Suprapubic skin (tissue), 4 donors: ENCODE data around the gene SIPA1L3. TPM values are rescaled to one million over a fixed set of nuclear protein-coding genes. Genes with fewer than 3 reads are reported as not detected.

Experiments used
- DNase-seq, 2 donors: peaks; one replicate each; pipeline ENCODE4 v3.0.0-alpha.2; 2019; ENCODE audit warnings: low spot score in 2 of 2
- H3K27ac ChIP-seq: fragments of 200-600 bp; sonication (generic); one replicate; pipeline ENCODE4 v1.5.1; 2019
- H3K27me3 ChIP-seq: fragments of 200-600 bp; sonication (generic); one replicate; pipeline ENCODE4 v1.5.1; 2019
- H3K36me3 ChIP-seq: fragments of 200-600 bp; sonication (generic); one replicate; pipeline ENCODE4 v1.5.1; 2019
- H3K4me1 ChIP-seq: fragments of 200-600 bp; sonication (generic); one replicate; pipeline ENCODE4 v1.5.1; 2019
- H3K4me3 ChIP-seq: fragments of 200-600 bp; sonication (generic); one replicate; pipeline ENCODE4 v1.5.1; 2019; ENCODE audit warnings: mild to moderate bottlenecking
- H3K9me3 ChIP-seq: fragments of 200-600 bp; sonication (generic); one replicate; pipeline ENCODE4 v1.5.1; 2019
- EP300 ChIP-seq: sonication (generic); formaldehyde crosslinking; IDR thresholded peaks from one replicate; pipeline ENCODE4 v1.6.1; 2017; ENCODE audit warnings: antibody characterized with exemption
- POLR2A ChIP-seq, 2 donors: fragments of 450-650 bp; IDR thresholded peaks; one replicate each; pipeline ENCODE4 v1.6.1; 2017; ENCODE audit warnings: antibody characterized with exemption in 2 of 2, mild to moderate bottlenecking in 2 of 2, moderate library complexity in 2 of 2
- POLR2AphosphoS5 ChIP-seq, 3 donors: sonication (generic); formaldehyde crosslinking; IDR thresholded peaks; one replicate each; pipeline ENCODE4 v1.6.1; 2017; ENCODE audit warnings: antibody characterized with exemption in 3 of 3
- WGBS: methylation state at CpG from one replicate; pipeline ENCODE4 v1.1.5; 2018; 5-methylcytosine and 5-hydroxymethylcytosine counted together
- total RNA-seq, 4 donors: library from RNA; depleted of rRNA; stranded (reverse); fragments of >200 nt; gene quantifications; one replicate each; pipeline ENCODE4 v1.1.0, GENCODE V29; 2016
- TF ChIP-seq, protein P1 (sequence below), 2 donors: fragments of 200-600 bp in 1 of 2; fragments of 450-650 bp in 1 of 2; sonication (generic) in 1 of 2; IDR thresholded peaks; one replicate each; pipeline ENCODE4 v1.5.1; 2016 to 2019; ENCODE audit warnings: antibody characterized with exemption in 2 of 2, mild to moderate bottlenecking in 1 of 2, moderate library complexity in 1 of 2

The SIPA1L3 gene
- total RNA-seq, 4 donors from 2014 or later = 52.6 to 92.1 (median 81.8) TPM

DNA sequence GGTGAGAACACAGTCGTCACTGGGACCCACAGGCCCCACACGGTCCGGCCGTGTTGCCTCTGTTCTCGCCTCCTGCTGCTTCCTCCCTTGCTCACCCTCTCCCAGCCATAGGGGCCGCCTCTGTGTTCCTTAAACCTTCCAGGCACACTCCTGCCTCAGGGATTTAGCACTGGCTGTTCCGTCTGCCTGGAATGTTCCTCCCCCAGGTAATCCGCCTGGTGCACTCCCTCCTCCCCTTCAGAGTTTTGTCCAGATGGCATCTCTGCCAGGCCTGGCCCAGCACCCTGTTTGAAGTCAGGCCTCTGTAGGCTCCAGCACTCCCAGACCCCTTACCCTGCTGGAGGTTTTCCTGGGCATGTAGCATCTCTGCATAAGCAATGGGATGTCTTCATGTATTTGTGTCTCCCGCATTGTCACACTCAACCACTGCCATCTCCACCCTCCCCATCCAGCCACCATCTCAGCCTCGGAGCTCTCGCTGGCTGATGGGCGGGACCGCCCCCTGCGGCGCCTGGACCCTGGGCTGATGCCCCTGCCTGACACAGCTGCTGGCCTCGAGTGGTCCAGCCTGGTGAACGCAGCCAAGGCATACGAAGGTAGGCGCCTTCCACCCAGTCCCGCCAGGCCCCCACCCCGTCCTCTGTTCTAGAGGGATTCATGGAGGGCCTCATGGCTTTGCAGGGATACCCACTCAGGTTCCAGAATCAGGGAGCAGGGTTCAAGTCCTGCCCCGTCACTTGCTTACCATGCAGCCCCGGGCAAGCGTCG, 291.1 kb downstream of the SIPA1L3 start:
- no peak for TF ChIP-seq POLR2AphosphoS5 (IDR thresholded peaks at IDR 0.05)
- TF ChIP-seq POLR2A (IDR thresholded peaks at IDR 0.05) = no peak
- TF ChIP-seq, protein P1, sequence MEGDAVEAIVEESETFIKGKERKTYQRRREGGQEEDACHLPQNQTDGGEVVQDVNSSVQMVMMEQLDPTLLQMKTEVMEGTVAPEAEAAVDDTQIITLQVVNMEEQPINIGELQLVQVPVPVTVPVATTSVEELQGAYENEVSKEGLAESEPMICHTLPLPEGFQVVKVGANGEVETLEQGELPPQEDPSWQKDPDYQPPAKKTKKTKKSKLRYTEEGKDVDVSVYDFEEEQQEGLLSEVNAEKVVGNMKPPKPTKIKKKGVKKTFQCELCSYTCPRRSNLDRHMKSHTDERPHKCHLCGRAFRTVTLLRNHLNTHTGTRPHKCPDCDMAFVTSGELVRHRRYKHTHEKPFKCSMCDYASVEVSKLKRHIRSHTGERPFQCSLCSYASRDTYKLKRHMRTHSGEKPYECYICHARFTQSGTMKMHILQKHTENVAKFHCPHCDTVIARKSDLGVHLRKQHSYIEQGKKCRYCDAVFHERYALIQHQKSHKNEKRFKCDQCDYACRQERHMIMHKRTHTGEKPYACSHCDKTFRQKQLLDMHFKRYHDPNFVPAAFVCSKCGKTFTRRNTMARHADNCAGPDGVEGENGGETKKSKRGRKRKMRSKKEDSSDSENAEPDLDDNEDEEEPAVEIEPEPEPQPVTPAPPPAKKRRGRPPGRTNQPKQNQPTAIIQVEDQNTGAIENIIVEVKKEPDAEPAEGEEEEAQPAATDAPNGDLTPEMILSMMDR (IDR thresholded peaks at IDR 0.05) = no peak
- no peak for TF ChIP-seq EP300
- H3K27me3 ChIP-seq = no peaks in the 10 kb centered on the region
- H3K4me1 ChIP-seq = peaks cover 6% of the 10 kb centered on the region
- peaks cover 59% of the 10 kb centered on the region for H3K36me3 ChIP-seq
- H3K27ac ChIP-seq = no peak overlapping the region
- no peaks in the 10 kb centered on the region for H3K9me3 ChIP-seq
- 93% methylated on average over 20 of the region's 25 CpGs for WGBS
- peak in 1 of 2 donors; percentile 53 for DNase-seq
- H3K4me3 ChIP-seq = no peak overlapping the region

GRCh38 chr19:38199340-38199739, 292.3 kb downstream of the SIPA1L3 start:
- peaks cover 63% of the 10 kb centered on the region for H3K36me3 ChIP-seq
- TF ChIP-seq POLR2A (IDR thresholded peaks at IDR 0.05) = no peak
- no peak for TF ChIP-seq POLR2AphosphoS5 (IDR thresholded peaks at IDR 0.05)
- TF ChIP-seq EP300 = no peak
- TF ChIP-seq, protein P1 (IDR thresholded peaks at IDR 0.05) = no peak
- H3K9me3 ChIP-seq = no peaks in the 10 kb centered on the region

DNA sequence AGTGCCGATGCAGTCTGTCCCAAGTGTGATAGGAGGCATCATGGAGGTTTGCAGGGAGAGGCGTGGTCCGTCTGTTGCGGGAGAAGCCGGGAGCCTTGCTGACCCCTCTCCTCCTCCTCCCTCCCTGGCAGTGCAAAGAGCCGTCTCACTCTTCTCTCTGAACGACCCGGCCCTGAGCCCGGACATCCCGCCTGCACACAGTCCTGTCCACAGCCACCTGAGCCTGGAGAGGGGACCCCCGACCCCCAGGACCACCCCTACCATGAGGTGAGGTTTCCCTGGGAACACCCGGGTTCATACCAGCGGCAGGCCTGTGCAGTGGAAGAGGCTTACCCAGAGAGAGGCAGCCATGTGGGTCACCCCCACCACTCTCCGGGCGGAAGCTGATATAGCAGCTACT, 294.7 kb downstream of the SIPA1L3 start:
- peaks cover 71% of the 10 kb centered on the region for H3K36me3 ChIP-seq
- no peak overlapping the region for H3K4me3 ChIP-seq
- peaks cover 6% of the 10 kb centered on the region for H3K4me1 ChIP-seq
- no peaks in the 10 kb centered on the region for H3K9me3 ChIP-seq
- 90% methylated on average over 8 of the region's 15 CpGs for WGBS
- no peak overlapping the region for H3K27ac ChIP-seq
- no peak for DNase-seq
- no peaks in the 10 kb centered on the region for H3K27me3 ChIP-seq
- TF ChIP-seq POLR2A (IDR thresholded peaks at IDR 0.05) (no peak), POLR2AphosphoS5 (IDR thresholded peaks at IDR 0.05) (no peak), EP300 (no peak)
- TF ChIP-seq, protein P1 (IDR thresholded peaks at IDR 0.05) = no peak

More at GRCh38 chr19:38199340-38199739, 292.3 kb downstream of the SIPA1L3 start:
- Histone ChIP-seq H3K27me3 (no peaks in the 10 kb centered on the region), H3K4me1 (peaks cover 6% of the 10 kb centered on the region), H3K27ac (no peak overlapping the region), H3K4me3 (no peak overlapping the region)
- 73% methylated on average over 8 of the region's 11 CpGs for WGBS
- no peak for DNase-seq

GRCh38 chr19:38202504-38202903, 295.5 kb downstream of the SIPA1L3 start:
- Histone ChIP-seq H3K27ac (no peak overlapping the region), H3K36me3 (peaks cover 66% of the 10 kb centered on the region), H3K4me3 (no peak overlapping the region), H3K4me1 (peaks cover 6% of the 10 kb centered on the region), H3K9me3 (no peaks in the 10 kb centered on the region), H3K27me3 (no peaks in the 10 kb centered on the region)
- TF ChIP-seq POLR2A (IDR thresholded peaks at IDR 0.05) = no peak
- no peak for TF ChIP-seq EP300
- no peak for TF ChIP-seq POLR2AphosphoS5 (IDR thresholded peaks at IDR 0.05)
- TF ChIP-seq, protein P1 (IDR thresholded peaks at IDR 0.05) = no peak
- WGBS = 97% methylated on average over 14 of the region's 14 CpGs
- DNase-seq = no peak

GRCh38 chr19:38203197-38203596, 296.2 kb downstream of the SIPA1L3 start:
- 100% methylated on average over 4 of the region's 13 CpGs for WGBS
- Histone ChIP-seq H3K9me3 (no peaks in the 10 kb centered on the region), H3K36me3 (peaks cover 62% of the 10 kb centered on the region), H3K27ac (no peak overlapping the region), H3K4me1 (peaks cover 6% of the 10 kb centered on the region), H3K4me3 (no peak overlapping the region), H3K27me3 (no peaks in the 10 kb centered on the region)
- no peak for DNase-seq
- TF ChIP-seq POLR2A (IDR thresholded peaks at IDR 0.05) (no peak), POLR2AphosphoS5 (IDR thresholded peaks at IDR 0.05) (no peak), EP300 (no peak)
- TF ChIP-seq, protein P1 (IDR thresholded peaks at IDR 0.05) = no peak
